HG03469 (cell line): Measurements from ENCODE around the gene NEDD9.
A peak's percentile ranks its signal among the peaks of the same experiment; 100 is the strongest.

Experiments used
- ATAC-seq: cut with Tn5 transposase; IDR thresholded peaks from one replicate; pipeline ENCODE4 v1.9.1; 2021; ENCODE audit warnings: mild to moderate bottlenecking, moderate library complexity, moderate number of reproducible peaks; ENCODE audit not compliant: unreplicated experiment

Gene NEDD9

GRCh38 chr6:11236915-11237314, 4.4 kb upstream of the NEDD9 start:
- ATAC-seq = no peak

GRCh38 chr6:11236076-11236750, 3.7 kb upstream of the NEDD9 start:
- peak; percentile 37 for ATAC-seq

DNA sequence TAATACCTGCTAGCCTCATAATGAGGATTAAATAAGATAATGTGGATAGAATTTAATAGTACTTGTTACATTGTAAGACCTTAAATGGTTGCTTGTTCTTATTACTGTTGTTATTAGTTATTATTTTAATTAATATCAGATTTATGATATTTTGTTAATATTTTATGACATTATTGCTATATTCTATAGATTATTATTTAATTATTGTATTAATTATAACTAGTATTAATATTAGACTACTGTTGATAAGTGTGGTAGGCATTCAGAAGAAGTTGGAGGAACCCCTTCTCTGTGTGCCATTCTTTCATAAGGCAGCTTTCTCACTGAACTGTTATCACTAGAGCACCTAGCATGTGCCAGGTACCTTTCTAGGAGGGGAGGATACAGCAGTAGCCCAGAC, 2.6 kb upstream of the NEDD9 start:
- ATAC-seq = no peak

DNA sequence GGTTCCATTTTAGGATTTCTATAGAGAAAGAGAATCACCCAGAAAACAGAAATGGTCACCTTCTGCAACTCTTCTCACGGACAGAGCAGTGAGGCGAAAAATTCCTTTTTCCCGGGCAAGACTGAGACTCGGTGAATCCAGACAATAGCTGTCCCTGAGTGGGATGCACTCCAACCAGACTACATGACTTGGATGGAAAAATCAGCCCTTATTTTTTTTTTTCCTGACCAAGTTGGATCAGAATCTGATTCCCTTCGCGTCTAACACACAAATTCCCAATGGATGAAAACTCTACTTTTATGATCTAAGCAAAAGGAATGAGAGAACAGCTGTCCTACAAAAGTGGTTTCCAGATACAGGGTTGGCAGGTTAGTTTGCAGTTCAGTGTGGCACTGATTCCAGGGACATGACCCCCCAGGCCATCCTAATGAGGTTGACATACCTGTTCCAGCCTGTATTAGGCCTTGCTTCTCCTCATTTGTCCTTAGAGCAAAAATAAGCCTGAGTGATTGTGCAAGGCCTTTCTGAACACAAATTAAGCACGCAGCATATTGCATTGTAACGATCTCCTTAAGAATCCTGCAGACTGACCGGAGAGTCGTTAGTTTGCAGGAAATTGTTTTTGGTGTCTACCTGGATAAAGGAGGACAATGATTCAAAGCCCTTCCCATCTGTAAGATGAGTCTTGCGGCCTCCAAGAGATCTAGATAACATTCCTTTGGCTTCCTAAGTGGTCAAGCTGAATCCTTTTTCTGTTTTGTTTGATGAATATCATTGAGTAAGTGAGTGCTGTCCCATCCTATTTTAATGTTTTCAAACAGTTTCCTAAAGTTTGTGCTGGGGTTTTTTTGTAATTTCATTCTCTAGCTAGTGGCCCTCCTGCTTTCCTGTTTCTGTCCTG, 1.5 kb upstream of the NEDD9 start:
- no peak for ATAC-seq

DNA sequence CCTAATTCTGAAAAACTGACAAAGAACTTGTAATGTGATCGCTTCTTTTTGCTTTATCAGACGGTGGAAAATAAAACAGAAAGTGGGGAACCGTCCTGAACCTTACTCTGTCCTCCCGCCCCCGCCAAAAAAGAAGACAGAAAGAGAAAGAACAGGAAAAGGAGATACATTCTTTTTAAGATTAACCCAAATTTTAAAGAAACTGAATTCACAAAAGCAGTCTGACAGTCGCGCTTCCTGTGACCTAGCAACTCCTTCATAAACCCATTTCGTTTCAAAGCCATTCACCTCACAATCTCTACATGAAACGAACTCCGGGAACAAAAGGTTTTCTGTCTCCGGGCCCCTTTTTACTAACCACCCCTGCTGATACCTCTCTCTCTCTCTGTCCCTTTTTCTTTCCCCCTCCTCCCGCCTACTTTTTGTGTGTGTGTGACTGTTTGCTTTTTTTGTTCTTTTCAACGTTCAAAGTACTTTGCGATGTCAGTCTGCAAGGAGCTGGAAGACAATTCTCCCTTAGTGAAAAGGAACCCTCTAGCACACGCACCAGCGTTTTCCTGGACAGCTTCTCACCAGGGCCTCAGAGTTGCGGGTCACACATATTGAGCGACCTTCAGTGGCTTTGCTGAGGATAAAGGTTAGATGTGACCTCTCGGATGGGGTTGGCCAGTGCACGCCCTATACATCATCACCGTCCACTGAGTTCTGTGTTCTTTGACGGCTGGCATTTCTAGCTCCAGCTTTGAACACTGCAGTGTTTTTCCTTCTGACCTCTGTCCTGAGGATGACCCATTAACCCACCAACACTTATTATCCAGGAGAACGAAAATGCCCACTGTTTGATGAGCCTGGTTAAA, 530 bp upstream of the NEDD9 start:
- no peak for ATAC-seq

GRCh38 chr6:11231564-11232192, 790 bp downstream of the NEDD9 start:
- ATAC-seq = no peak

- no peak for ATAC-seq
Observed at GRCh38 chr6:11231108-11231463, 1.4 kb downstream of the NEDD9 start.

GRCh38 chr6:11230158-11231107, 2.0 kb downstream of the NEDD9 start:
- ATAC-seq = no peak

DNA sequence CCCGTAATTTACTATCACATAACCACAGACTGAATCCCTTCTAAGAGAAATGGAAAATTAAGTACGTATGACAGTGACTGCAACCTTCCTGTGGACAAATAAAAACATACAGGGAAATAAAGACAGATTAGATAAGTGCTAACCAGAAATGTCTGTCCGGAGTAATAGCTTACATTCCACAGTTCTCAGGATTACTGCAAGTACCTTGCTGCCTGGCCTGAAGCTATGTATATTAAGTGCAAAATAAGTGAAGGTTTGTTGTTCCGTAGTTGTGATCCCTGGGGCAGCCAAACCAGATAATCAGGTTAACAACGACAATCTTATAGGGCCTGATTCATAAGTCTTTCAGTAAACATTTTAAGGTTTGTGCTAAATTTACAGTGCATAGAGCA, 2.8 kb downstream of the NEDD9 start:
- ATAC-seq = no peak

DNA sequence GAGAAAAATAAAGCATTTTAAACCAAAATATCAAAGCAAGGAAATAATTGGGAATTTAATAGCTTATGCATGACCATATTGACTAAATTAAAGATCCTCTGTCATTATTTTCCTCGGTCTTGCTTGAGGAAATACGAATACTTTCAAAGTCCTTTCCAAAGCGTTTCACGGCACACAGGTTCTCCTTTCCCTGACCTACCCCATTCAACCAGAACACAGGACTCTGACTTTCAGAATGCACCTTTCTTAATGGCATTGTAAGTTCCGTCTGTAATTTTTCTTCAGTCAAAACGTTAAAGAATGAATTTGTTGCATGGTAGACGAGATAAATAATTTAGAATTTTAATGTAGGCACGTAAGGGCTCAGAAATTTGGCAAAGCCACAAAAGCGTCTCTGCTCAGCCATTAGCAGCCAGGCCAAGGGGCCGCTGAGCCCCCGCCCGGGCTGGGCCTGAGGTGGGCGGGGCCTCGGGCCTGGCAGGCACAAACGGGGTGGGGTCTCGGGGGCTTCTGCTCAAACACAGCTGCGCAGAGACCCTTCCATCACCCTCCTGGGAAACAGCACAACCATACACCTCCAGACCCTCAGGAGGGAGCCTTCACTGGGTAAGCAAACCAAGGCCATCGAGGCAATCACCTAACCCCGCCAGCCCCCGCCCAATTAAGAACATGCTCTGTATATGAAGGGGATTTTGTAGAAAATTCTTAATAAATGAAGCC, 3.4 kb downstream of the NEDD9 start:
- no peak for ATAC-seq

DNA sequence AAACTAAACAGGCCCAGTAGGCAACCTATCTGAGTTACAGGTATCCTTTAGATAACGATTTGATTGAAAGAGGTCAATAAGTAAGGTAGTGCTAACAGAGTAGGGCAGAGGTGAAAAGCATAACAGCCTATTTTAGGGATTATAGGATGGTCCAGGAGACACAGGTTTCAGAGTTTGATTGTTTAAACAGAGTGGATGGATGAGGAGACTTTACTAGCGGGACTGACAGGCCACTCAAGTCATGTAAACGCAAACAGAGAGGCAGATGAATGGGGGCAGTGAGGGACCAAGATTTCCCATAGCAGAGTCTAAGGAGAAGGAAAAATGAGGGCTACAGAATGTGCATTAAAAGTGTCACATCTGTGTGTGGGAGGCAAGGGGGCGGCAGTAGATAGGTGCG, 4.8 kb downstream of the NEDD9 start:
- no peak for ATAC-seq

- ATAC-seq = no peak
Observed at GRCh38 chr6:11226005-11226404, 6.5 kb downstream of the NEDD9 start.

DNA sequence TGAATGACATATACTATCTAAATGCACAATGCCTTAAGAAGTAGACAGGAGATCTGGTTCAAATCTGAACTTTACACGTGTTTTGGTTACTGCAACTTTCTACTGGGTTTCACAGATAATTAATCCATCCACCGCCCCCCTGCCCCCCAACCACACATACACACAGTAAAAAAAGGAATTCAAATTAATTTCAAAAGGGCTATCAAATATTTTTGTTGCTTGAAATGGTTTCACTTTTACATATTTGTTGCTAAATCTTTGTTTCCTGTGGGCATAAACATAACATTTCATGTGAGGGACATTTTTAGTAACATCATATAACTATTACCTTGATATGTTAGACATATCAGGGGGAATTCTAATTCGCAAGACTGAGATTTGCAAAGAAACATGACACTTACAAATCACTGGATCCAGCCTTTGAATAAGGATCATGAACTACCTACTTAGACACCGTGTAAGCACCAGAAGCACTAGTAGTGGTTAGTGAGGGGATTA, 7.5 kb downstream of the NEDD9 start:
- ATAC-seq = no peak

DNA sequence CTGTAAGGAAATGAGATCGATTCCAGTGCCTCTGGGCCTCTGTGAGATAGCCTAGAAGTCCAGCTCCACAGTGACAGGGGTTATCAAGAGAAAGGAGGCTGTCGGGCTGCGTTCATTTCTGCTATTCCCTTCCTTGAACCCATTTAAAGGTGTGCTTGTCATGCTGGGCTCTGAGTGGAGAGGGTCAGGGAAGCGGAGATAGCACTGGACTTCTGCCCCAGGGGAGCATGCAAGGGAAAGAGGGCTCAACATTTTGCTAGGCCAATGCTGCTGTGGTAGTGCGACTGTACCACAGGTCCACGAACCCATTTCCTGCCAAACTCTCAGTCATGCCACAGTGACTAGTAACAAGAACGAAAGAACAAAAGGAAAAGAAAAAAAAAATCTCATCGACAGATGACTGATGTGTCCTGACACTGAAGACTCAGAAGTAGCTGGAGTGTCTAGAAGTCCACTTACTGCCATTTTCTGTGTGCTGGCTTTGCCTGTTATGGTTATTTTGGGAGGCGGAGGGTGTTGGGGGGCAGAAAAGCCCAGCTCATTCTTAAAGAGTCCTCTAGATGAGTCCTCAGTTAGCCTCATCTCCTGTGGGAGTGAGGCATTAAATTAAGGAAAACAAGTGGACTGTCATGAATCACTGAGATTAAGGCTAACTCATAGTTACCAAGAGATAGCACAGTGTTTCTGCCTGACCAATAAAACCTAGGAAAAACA, 8.1 kb downstream of the NEDD9 start:
- peak; percentile 65 for ATAC-seq

DNA sequence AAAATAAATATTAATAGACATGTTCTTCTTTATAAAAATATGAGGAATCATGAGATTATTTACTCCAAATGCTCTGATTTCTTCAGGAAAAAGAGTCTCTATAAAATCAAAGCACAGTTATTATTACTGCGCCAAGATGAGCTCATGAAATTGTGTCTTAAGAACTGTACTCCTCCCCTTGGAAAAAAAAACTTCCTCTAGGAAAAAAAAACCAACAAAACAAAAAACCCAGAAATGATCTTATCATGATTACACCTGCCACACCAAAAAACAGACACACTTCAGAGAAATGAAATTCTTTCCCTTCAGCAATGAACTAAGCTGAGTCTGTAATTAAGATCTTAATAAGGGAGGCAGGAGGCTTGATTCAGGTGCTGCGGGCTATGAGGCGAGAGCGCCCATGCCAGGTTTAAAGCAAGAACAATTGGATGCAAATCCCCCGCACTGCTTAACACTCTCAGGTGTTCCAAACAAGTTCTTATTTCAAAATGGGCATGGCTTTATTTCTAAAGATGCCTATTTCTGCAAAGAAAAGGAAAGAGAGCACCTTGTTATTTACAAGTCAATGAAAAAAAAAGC, 9.1 kb downstream of the NEDD9 start:
- no peak for ATAC-seq

- ATAC-seq = no peak
Observed at GRCh38 chr6:11222385-11223277, 9.8 kb downstream of the NEDD9 start.
